GM21529 (cell line): ENCODE data around the gene TMEM201.
A peak's percentile ranks its signal among the peaks of the same experiment; 100 is the strongest.
"Not testable (repeated sequence)": the region's sequence is repeated elsewhere in the genome, so short reads cannot be mapped to it uniquely, and the experiment has no call there.

Source experiments
- ATAC-seq: cut with Tn5 transposase; IDR thresholded peaks from one replicate; pipeline ENCODE4 v1.9.1; 2021; ENCODE audit not compliant: unreplicated experiment

TMEM201 gene

GRCh38 chr1:9618909-9619679 lies 30.4 kb downstream of the TMEM201 start:
- ATAC-seq, result no peak

GRCh38 chr1:9621032-9621431 lies 32.3 kb downstream of the TMEM201 start:
- ATAC-seq, result no peak

GRCh38 chr1:9624081-9624480 lies 35.4 kb downstream of the TMEM201 start:
- no peak for ATAC-seq

- not testable (repeated sequence) for ATAC-seq
Observed at GRCh38 chr1:9625030-9625429, 36.3 kb downstream of the TMEM201 start.

GRCh38 chr1:9626201-9626608 lies 37.5 kb downstream of the TMEM201 start:
- peak; percentile 42 for ATAC-seq

- no peak for ATAC-seq
Observed at GRCh38 chr1:9628541-9629444, 40.1 kb downstream of the TMEM201 start.

- ATAC-seq, result no peak
Observed at GRCh38 chr1:9629445-9630201, 40.9 kb downstream of the TMEM201 start.

GRCh38 chr1:9630331-9631111 lies 41.8 kb downstream of the TMEM201 start:
- no peak for ATAC-seq

- ATAC-seq, result no peak
Observed at GRCh38 chr1:9631613-9632012, 42.9 kb downstream of the TMEM201 start.

- no peak for ATAC-seq
Observed at GRCh38 chr1:9633493-9633892, 44.8 kb downstream of the TMEM201 start.

- ATAC-seq, result no peak
Observed at GRCh38 chr1:9634582-9634981, 45.9 kb downstream of the TMEM201 start.

GRCh38 chr1:9639227-9639626 lies 50.5 kb downstream of the TMEM201 start:
- ATAC-seq, result no peak

GRCh38 chr1:9643351-9644256 lies 54.9 kb downstream of the TMEM201 start:
- no peak for ATAC-seq

GRCh38 chr1:9646037-9646436 lies 57.3 kb downstream of the TMEM201 start:
- no peak for ATAC-seq

GRCh38 chr1:9648171-9648570 lies 59.5 kb downstream of the TMEM201 start:
- no peak for ATAC-seq

GRCh38 chr1:9649769-9650168 lies 61.1 kb downstream of the TMEM201 start:
- ATAC-seq, result no peak

GRCh38 chr1:9651220-9651564 lies 62.5 kb downstream of the TMEM201 start:
- no peak for ATAC-seq

GRCh38 chr1:9651565-9652378 lies 63.1 kb downstream of the TMEM201 start, which contains the start of gene PIK3CD:
PIK3CD (plus strand) TSS chr1:9651731; CDS start chr1:9710456, 58,725 bp downstream.
- no peak for ATAC-seq
